ENCODE data around the gene KCTD20. TPM values are rescaled to one million over a fixed set of nuclear protein-coding genes. Genes with fewer than 3 reads are reported as not detected.

KCTD20 gene
- total and polyA plus RNA-seq, 3 experiments from 2014 or later, result 41.4 to 52.4 (median 52.3) TPM

Other genes starting within 250 kb of the KCTD20 start
- 10 to 100 TPM; 22.4 to 26.4 TPM for gene BRPF3, start 246.3 kb upstream of the KCTD20 start, total RNA-seq
- 8.4 TPM for gene BRPF3, start 246.3 kb upstream of the KCTD20 start, polyA plus RNA-seq
- gene PNPLA1, start 172.9 kb upstream of the KCTD20 start, total RNA-seq, result not detected
- not detected for gene PNPLA1, start 172.9 kb upstream of the KCTD20 start, polyA plus RNA-seq
- gene BNIP5, start 106.1 kb upstream of the KCTD20 start, total RNA-seq, result not detected
- not detected for gene BNIP5, start 106.1 kb upstream of the KCTD20 start, polyA plus RNA-seq
- under 1 TPM; 0.61 to 0.78 TPM for gene ETV7, start 55.3 kb upstream of the KCTD20 start, total RNA-seq
- gene ETV7, start 55.3 kb upstream of the KCTD20 start, polyA plus RNA-seq, result 2.4 TPM
- under 1 TPM in 1 of 2 experiments, not detected in 1; 0.20 TPM for gene PXT1, start 146 bp upstream of the KCTD20 start, total RNA-seq
- gene PXT1, start 146 bp upstream of the KCTD20 start, polyA plus RNA-seq, result not detected
- gene STK38, start 104.5 kb downstream of the KCTD20 start, total RNA-seq, result 10 to 100 TPM; 44.9 to 47.6 TPM
- 110 TPM for gene STK38, start 104.5 kb downstream of the KCTD20 start, polyA plus RNA-seq
- gene SRSF3, start 151.4 kb downstream of the KCTD20 start, total RNA-seq, result 100 to 1,000 TPM; 572 to 579 TPM
- gene SRSF3, start 151.4 kb downstream of the KCTD20 start, polyA plus RNA-seq, result 370 TPM
- gene CDKN1A, start 235.7 kb downstream of the KCTD20 start, total RNA-seq, result 10 to 100 TPM; 64.7 to 66.4 TPM
- 1.6 TPM for gene CDKN1A, start 235.7 kb downstream of the KCTD20 start, polyA plus RNA-seq